Measurements from ENCODE around the gene MYH1.
"Not testable (repeated sequence)": the region's sequence is repeated elsewhere in the genome, so short reads cannot be mapped to it uniquely, and the experiment has no call there.

Gene MYH1

DNA sequence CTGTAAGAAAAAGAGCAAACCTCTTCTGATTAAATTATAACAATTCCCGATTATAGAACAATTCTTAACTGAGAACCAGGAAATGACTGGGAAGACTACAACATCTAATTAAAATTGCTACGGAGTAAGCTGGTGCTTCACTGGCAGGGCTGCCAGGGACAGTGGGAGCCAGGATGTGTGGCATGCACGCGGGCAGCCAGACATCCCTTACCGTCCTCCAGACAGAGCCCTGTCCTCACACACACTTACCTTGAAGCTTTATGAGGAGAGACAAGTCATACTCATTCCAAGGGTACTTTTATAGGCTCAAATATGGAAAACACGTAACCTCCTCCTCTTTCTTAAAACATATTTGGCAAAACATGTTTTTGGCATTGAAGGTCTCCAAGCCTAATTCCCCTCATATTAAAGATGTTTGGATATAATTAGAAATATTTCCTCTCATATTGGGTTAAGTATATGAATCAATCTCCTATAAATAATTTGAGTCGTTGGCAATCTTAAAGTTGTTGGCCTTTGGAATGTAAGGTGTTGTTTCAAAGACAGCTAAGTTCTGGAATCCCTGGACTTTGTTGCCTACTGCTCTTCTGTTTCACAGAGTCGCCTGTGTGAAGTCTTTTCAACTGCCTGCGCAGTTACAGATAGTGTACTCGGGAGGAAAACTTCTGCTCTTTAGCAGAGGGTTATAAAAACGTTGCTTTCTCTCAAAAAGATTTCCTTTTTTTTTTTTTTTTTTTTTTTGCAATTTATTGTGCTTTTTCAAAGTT is at the start of gene MYH1:
Gene MYH1, minus strand, starts transcription at position 272 of the 767 bp plus-strand sequence. CDS start 1,900 bp downstream, outside the sequence.
- no peak for DNase-seq (ENCODE audit: low read depth in 2 of 2)

DNA sequence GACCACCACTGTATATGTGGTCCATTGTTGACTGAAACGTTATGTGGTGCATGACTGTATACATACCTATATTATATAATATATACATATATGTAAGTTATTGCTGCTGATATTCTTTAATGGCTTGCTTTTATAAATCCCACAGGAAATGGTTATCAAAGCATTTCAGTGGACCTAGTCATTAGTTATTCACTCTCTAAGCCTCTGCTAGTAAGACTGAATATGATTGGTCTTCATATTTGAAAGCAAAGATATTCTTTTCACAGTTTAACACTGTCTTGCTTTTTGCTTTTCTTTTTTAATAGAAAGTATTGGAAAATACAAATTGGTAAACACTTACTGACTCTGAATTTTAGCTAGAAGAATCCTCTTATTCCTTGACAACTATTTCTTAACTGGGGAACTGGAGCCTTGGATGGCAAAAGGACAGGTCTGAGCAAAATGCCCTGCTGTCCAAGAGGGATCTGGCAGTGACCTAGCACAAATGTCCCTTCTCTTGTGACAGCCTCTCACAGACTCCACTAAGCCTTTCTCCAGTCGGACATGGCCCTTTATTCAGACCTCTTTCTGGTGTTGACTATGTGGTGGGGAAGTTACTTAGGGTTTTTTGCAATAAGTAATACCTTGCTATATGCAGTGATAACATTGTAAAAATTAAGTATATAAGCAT is 45.8 kb upstream of the MYH1 start:
- DNase-seq (ENCODE audit: low read depth in 2 of 2), result no peak

DNA sequence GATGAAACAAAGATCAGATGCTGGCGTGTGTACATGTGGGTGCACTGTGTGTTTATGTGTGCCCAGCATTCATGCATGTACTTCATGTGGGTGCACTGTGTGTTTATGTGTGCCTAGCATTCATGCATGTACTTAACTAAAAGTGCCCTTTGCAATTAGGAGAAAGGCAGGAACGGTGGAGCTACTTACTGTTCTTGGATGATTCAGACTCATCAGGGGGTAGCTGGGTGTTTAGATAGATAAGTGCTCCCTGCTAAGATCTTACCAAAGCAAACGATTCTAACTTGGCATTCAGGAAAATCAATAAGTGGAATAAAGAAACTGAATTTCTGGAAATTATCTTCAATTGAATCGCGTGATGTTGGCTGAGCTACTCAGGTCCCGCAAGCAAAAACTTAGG is 39.7 kb upstream of the MYH1 start:
- no peak for DNase-seq (ENCODE audit: low read depth in 2 of 2)

DNA sequence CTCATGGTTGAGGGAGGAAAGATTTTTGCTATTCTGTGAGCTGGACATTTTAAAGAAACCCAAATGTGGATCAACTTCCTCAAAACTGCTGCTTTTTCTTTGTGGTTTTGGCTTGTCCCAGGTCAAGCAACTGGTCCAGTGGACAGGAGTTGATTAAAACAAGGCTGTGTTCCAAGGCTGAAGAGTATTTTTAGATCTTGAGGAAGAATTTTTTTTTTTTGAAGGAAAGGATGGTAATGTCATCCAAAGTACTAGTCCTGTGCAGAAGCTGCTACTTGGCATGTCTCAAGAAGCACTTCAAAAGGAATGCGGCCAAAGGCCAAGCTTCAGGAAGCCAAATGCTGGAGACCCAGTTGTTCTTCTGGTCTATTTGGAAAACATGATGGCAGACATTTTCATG is 39.1 kb upstream of the MYH1 start:
- DNase-seq (ENCODE audit: low read depth in 2 of 2), result no peak

DNA sequence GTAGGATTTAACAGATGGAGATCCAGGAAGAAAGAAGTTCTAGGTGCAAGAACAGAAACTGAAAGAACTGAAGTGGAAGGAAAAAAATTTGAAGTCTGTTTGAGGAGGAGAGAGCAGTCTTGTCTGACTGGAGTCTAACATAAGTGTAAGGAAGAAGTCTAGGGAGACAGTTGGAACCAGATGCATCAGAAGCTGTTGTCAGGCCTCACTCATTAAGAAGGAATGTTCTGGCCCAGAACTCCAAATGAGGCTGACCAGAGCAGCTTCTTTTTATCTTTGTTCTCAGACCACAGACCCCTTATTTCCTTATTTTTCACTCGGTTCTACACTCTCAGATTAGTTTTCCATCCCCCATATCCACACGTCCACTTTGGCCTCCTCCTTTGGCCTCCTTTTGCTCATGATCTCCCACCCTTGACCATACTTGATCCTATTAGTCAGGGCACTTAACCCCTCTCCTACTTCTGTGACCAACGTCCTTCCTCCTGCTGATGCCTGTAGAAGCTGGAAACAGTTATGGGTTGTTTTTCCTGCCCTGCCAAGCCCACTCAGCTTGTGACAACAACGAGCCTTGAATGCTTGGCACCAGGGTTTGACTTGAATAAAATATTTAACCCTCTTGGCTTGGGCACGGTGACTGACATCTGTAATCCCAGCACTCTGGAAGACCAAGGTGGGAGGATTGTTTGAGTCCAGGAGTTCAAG is 38.1 kb upstream of the MYH1 start:
- no peak for DNase-seq (ENCODE audit: low read depth in 2 of 2)

DNA sequence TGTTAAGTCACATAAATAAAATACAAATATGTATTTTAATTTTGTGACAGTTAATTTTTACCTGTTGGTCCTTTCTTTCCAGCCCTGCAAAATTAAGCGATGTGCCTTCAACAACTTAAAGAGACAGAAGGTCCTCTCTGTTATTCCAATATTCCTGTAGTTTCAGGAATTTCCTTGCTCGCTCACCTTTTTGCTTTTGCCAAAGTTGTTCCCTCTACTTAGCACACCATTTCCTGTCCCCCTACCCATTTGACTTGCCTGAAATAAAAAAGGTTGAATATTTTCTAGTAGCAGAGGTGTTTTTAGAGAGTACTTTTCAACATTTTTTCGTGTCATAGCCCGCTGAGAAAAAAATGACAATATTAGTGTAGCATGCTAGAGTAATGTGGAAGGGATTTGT is 31.7 kb upstream of the MYH1 start:
- no peak for DNase-seq (ENCODE audit: low read depth in 2 of 2)

DNA sequence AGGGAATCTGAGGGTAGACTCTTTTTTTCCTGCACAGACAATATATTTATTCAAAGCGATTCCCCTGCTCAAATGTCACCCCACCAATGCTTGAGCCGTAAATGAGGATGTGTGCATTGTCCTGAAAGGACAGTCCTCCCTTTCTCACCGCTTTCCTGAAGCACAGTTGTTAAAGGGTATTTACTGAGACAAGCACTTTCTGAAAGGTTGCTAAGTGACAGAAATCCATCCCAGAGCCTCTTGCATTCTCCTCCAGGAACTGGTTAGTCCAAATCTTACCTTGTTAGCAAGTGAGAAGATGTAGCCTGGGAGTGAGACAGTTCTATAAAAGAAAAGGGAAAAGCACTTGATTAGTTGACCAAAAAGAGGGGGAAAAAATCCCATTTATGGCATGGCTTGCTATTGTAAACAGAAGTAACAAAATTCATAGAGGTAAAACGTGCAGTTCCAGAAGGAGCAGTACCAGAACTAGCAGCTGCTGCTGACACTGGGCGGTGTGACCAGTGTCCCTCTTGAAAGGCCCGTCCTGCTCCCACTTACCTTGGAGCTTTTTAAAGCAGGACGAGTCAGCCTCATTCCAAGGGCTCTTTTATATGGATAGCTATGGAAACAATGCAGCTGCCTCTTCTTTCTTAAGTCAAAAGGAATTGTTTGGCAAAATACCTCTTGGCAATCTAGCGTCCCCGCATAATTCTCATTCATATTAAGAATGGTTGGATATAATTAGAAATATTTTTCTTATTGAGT is 30.9 kb upstream of the MYH1 start, which contains the start of gene MYH2:
Gene MYH2, minus strand, starts transcription at position 563 of the 747 bp plus-strand sequence. CDS start 1,738 bp downstream, outside the sequence.
- no peak for DNase-seq (ENCODE audit: low read depth in 2 of 2)

DNA sequence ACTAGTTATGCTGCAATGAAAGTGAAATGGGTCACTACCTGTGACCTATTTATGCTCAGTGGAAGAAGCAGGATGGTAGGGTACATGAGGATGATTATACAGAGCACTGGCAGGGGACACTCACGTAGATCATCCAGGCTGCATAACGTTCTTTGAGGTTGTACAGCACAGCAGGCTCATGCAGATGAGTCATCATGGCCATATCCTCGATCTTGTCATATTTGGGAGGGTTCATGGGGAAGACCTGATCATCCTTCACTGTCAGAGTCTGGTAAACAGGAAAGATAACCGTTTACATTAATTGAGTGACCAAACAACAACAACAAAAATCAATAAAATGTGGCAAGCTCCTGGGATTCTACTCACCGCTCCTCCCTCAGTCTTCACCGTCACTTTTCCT is 29.0 kb upstream of the MYH1 start:
- no peak for DNase-seq (ENCODE audit: low read depth in 2 of 2)

DNA sequence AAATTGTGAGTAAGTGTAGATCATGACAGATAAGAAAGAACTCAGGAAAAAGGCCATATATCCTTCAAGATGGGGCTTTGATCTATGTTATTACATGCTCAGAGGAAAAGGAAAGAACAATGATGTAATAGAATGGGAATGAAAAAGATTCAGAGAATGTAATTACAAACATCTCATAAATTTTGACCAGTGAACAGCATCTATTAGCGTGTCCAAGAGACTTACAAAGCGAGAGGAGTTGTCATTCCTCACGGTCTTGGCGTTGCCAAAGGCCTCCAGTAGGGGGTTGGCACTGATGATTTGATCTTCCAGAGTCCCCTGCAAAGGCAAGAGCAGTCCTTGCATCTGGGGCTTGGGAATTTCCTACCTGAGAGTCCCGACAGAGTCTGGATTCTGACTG is 25.1 kb upstream of the MYH1 start:
- not testable (repeated sequence) for DNase-seq (ENCODE audit: low read depth in 2 of 2)

DNA sequence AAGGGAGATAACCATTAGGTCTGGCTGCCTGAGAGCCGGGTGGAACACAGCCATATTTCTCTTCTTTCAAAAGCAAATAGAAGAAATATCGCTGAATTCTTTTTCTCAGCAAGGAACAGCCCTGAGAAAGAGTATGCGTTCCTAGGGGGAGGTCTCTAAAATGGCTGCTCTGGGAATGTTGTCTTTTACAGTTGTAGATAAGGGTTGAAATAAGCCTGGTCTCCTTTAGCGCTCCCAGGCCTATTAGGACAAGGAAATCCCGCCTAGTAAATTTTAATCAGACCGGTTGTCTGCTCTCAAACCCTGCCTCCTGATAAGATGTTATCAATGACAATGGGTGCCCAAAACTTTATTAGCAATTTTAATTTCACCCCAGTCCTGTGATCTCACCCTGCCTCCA is 22.8 kb upstream of the MYH1 start:
- not testable (repeated sequence) for DNase-seq (ENCODE audit: low read depth in 2 of 2)

DNA sequence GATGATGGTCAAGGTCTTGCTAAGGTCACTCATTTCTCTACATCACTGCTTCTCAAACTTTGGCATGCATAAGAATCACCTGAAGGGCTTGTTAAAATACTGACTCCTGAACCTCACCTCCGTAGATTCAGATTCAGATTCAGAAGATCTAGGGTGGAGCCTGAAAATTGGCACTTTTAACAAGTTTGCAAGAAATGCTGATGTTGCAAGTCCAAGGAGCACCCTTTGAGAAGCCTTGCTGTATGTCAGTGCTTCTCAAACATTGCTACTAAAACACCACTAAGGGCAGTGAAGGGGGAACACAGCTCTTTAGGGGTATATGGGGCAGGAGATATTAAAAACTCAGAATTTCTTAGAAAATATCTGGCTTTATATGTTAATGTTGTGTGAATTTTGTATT is 13.7 kb upstream of the MYH1 start:
- no peak for DNase-seq (ENCODE audit: low read depth in 2 of 2)

DNA sequence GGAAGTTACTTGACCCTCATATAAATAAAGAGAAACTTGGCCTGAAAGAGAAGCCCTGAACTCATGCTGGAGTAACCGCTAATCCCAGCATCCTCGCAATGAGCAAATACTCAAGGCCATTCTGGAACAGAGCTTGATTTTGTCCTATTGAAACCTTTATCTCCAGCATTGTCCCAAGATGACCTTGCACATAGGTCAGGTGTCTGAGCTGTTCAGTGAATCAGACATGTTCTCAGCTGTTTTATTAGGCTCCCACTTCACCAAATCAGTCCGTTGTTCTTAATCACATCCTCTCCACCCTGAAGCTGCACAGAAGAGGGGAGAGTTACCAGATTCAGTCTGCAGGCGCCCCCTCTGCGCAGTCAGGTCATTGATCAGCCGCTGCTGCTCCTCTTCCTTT is 9.1 kb upstream of the MYH1 start:
- no peak for DNase-seq (ENCODE audit: low read depth in 2 of 2)

DNA sequence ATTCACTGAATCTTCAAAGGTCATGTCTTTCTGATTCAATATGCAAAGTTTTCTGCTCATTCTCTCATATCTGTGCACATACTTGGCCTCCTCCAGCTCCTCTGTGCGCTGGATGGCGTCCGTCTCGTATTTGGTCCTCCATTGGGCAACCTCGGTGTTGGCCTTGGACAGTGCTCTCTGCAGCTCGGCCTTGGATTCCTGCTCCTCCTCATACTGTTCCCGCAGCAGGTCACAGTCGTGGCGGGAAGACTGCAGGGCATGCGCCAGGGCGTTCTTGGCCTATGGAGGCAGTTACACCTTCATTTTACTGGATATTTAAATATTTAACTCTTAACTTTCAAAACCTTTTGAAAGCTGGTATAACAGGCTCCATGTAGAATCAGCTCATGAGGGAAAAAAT is 8.2 kb upstream of the MYH1 start:
- DNase-seq (ENCODE audit: low read depth in 2 of 2), result no peak

DNA sequence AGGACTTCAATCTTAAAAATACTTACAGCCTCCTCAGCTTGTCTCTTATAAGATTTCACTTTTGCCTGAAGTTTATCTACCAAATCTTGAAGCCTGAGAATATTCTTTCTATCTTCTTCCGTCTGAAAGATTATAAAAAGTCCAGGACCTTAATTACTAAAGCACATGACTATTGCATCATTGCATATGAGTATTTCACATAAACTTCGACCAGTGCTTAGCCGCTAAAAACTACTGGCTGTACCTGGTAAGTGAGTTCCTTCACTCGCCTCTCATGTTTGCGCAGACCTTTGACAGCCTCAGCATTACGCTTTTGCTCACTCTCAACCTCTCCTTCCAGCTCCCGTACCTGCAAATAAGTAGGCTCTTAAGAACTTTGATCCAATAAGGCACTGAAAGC is 4.7 kb upstream of the MYH1 start:
- no peak for DNase-seq (ENCODE audit: low read depth in 2 of 2)

DNA sequence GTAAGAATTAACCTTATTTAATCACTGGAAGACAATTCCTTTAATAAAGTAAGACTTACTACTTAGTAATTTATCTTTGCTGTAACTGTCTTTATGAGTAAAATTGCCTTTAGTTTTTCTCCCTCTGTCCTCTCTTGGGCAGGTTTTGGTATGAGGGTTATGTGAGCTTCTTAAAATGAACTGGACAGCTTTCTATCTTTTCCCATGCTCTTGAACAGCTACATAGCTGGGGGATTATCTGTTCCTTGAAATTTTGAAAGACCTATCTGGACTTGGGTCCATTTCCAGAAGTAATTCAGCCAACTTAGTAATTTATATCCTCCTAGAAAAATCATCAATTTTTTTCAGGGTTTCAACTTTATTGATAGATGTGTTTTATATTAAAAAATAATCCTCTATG is 3.6 kb upstream of the MYH1 start:
- no peak for DNase-seq (ENCODE audit: low read depth in 2 of 2)

DNA sequence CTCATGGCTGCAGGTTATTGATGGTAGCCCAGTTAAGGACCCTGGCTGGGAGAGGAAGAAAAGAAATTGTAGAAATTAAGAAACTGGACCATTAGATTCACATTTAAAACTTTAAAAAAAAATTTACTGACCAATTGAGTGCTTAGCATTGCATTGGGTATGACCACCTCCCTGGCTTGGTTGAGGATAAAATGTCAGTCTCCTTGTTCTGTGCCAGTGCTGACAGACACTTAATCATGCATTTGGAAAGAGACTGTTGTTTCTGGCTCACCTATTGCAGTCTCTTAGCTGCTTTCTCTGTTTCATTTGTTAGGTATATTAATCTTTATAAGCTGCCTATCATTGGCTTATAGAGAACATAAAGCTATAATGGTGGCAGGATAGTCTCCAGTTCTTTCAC is 1.7 kb downstream of the MYH1 start:
- no peak for DNase-seq (ENCODE audit: low read depth in 2 of 2)

DNA sequence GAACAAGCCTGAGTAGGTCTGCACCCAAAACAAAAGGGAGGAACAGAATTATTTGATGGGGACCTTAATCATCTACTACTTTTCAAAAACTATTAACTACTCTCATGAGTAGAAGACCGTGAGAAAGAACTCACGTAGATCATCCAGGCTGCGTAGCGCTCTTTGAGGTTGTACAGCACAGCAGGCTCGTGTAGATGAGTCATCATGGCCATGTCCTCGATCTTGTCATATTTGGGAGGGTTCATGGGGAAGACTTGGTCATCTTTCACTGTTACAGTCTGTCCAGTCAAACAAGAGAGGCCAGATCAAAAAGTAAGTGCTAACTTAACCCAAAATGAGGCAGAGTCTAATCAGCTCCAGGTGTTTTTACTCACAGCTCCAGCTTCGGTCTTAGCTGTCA is 2.3 kb downstream of the MYH1 start:
- no peak for DNase-seq (ENCODE audit: low read depth in 2 of 2)

DNA sequence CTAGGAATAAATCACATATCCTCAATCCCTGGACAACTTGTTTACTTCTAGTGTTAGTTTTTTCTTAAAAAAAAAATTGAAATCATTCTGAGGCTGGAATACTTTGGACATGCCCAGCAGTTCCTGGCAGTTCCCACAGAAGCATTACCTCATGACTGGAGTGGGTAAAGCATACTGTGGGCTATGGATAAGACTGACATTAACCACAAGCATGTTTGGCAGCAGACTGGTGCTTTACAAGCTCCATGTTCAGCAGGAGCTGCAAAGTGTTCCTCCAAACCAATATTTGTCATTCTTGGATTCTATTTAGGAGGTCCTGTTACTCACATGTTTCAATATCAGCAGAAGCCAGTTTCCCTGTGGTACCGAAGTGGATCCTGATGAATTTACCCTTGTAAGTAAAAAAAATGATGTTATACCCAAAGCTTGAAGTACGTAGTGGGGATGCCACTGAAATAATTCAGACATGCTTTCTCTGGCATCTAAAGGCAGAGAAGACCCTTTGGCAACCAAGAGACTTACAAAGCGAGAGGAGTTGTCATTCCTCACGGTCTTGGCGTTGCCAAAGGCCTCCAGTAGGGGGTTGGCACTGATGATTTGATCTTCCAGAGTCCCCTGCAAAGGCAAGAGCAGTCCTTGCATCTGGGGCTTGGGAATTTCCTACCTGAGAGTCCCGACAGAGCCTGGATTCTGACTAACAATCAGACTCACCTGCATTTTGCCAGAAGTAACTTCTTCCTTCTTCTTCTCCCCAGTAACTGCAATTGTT is 4.9 kb downstream of the MYH1 start:
- DNase-seq (ENCODE audit: low read depth in 2 of 2), result no peak

DNA sequence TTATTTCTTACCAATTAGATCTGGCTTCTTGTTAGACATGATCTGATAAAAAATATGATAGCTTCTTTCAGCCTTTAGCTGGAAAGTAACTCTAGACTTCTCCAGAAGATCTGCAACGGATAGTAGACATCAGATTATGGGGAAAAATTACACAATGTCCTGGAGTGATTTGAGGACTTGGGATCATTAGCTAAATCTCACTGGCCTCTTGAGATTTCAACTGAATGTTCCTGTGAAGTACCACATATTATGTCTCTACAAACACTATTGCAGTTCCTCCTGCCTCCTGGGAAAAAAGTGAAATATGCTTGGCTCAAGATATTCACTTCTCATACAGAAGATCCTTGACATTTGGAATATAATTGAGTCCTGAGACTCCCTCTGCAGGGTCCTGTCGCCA is 5.5 kb downstream of the MYH1 start:
- DNase-seq (ENCODE audit: low read depth in 2 of 2), result no peak

DNA sequence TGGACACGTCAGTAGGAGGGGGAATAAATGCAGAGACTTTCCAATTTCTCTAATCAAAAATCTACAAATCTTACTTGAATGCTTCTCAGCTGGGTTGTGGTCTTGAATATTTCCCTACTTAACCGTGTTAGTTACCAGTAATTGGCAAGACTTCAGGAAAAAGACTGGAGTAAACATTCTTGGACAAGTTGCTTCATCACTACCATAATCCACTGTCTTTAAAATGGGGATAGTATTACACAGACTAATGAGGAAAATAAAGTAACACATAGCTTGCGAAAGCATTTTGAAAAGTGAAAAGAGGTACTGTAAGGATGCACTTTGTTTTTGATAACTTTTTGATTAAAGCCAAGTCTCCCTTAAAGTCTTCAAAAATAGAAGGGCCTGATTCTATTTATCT is 18.4 kb downstream of the MYH1 start:
- no peak for DNase-seq (ENCODE audit: low read depth in 2 of 2)

DNA sequence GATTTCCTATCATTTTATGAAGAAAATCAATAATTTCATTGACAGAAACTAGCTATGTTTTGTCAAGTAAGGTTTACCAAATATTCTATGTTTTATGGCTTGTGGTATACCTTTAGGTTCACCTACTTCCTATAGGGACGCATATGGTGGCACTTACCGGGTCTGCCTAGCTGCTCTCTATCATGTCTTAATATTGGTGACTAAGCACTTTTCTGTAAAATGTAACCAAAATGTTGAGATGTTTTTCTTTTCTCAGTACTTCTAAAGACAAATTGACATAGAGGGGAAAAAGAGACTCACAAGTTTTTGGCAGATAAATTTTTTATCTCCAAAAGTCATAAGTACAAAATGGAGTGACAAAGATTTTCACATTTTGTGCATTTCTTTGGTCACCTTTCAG is 26.3 kb downstream of the MYH1 start:
- no peak for DNase-seq (ENCODE audit: low read depth in 2 of 2)

All from activated CD4-positive, alpha-beta T cell treated with anti-CD3 and anti-CD28 coated beads for 24 hours (primary cell).